ENCODE results near the gene GPC2.
A peak's percentile ranks its signal among the peaks of the same experiment; 100 is the strongest.
"Not testable (repeated sequence)": the region's sequence is repeated elsewhere in the genome, so short reads cannot be mapped to it uniquely, and the experiment has no call there.

Gene GPC2

GRCh38 chr7:100148225-100148558, 29.0 kb downstream of the GPC2 start:
- no peak for DNase-seq
- Mint-ChIP-seq H3K4me3 (peak overlapping the region; percentile 93), H3K27me3 (ENCODE audit: low read depth, poor library complexity) (peaks cover 3% of the 10 kb centered on the region), H3K4me1 (peaks cover 26% of the 10 kb centered on the region), H3K9me3 (no peaks in the 10 kb centered on the region), H3K27ac (peak overlapping the region; percentile 20), H3K36me3 (ENCODE audit: low read depth) (peaks cover 17% of the 10 kb centered on the region)
- no peak for TF ChIP-seq CTCF (IDR thresholded peaks at IDR 0.05)

- Mint-ChIP-seq H3K4me1 (peaks cover 18% of the 10 kb centered on the region), H3K27ac (no peak overlapping the region), H3K9me3 (no peaks in the 10 kb centered on the region), H3K27me3 (ENCODE audit: low read depth, poor library complexity) (peaks cover 3% of the 10 kb centered on the region), H3K36me3 (ENCODE audit: low read depth) (peaks cover 9% of the 10 kb centered on the region), H3K4me3 (no peak overlapping the region)
- DNase-seq = no peak
- no peak for TF ChIP-seq CTCF (IDR thresholded peaks at IDR 0.05)
Observed at GRCh38 chr7:100147278-100147677, 29.9 kb downstream of the GPC2 start.

DNA sequence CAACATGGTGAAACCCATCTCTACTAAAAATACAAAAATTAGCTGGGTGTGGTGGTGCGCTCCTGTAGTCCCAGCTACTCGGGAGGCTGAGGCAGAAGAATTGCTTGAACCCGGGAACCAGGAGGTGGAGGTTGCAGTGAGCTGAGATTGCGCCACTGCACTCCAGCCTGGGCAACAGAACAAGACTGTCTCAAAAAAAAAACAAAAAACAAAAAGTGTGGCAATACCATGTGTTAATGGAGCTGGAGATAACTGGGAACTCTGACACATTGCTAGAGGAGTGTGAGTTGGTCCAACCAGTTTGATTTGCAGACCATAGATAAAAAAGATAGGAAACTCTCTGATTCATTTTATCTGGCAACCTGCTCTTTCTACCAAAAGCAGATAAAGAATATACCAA, 30.8 kb downstream of the GPC2 start:
- not testable (repeated sequence) for DNase-seq; H3K4me3 Mint-ChIP-seq; H3K27me3 Mint-ChIP-seq (ENCODE audit: low read depth, poor library complexity); H3K9me3 Mint-ChIP-seq; H3K36me3 Mint-ChIP-seq (ENCODE audit: low read depth); H3K27ac Mint-ChIP-seq
- peaks cover 17% of the 10 kb centered on the region for H3K4me1 Mint-ChIP-seq

GRCh38 chr7:100142461-100142860, 34.7 kb downstream of the GPC2 start:
- Mint-ChIP-seq H3K4me1 (no peaks in the 10 kb centered on the region), H3K27me3 (ENCODE audit: low read depth, poor library complexity) (peaks cover 13% of the 10 kb centered on the region), H3K36me3 (ENCODE audit: low read depth) (no peaks in the 10 kb centered on the region), H3K27ac (no peak overlapping the region), H3K9me3 (no peaks in the 10 kb centered on the region), H3K4me3 (no peak overlapping the region)
- DNase-seq = no peak
- no peak for TF ChIP-seq CTCF (IDR thresholded peaks at IDR 0.05)

- no peaks in the 10 kb centered on the region for H3K4me1 Mint-ChIP-seq
- no peaks in the 10 kb centered on the region for H3K9me3 Mint-ChIP-seq
- H3K27me3 Mint-ChIP-seq (ENCODE audit: low read depth, poor library complexity) = peaks cover 13% of the 10 kb centered on the region
- DNase-seq = no peak
- H3K36me3 Mint-ChIP-seq (ENCODE audit: low read depth) = no peaks in the 10 kb centered on the region
- no peak overlapping the region for H3K4me3 Mint-ChIP-seq
- TF ChIP-seq CTCF (IDR thresholded peaks at IDR 0.05) = no peak
- no peak overlapping the region for H3K27ac Mint-ChIP-seq
Observed at GRCh38 chr7:100141555-100141949, 35.6 kb downstream of the GPC2 start.

DNA sequence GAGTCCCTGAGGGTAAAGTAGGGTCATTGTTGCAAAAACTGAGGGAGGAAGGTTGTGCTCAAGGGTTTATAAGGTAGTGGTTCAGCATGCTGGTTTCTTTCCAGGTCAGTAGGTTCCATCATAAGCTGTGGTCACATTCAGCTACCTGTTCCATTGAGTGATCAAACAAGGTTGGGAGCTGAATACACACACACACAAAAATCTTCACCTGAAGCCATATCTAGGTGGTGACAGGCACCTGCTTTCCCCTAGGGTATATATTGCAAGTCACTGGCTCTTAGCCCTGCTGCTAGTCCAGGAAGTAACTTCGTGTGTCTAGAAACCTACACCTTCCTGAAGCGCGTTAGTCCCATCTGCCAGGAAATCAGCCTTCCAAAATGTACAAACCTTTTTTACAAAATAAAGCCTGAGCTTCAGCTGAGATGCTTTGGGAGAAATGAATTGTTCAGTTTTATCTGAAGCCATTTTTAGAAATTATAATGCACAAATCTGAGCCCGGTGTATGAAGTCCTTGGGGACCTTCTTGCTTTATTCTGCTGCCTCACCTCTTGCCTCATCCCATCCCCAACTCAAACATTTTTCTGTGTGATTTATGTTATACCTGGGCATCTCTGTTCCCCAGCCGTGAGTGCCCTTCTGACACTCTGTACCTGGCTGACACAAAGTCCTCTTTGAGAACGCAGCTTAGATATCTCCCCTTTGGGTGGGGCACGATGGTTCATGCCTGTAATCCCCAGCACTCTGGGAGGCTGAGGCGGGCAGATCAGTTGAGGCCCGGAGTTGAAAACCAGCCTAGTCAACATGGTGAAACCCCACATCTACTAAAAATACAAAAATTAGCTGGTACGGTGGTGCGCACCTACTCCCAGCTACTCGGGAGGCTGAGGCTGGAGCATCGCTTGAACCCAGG, 39.1 kb downstream of the GPC2 start:
- no peak for TF ChIP-seq CTCF (IDR thresholded peaks at IDR 0.05)
- no peaks in the 10 kb centered on the region for H3K36me3 Mint-ChIP-seq (ENCODE audit: low read depth)
- peaks cover 10% of the 10 kb centered on the region for H3K27me3 Mint-ChIP-seq (ENCODE audit: low read depth, poor library complexity)
- no peak overlapping the region for H3K4me3 Mint-ChIP-seq
- H3K9me3 Mint-ChIP-seq = no peaks in the 10 kb centered on the region
- peaks cover 7% of the 10 kb centered on the region for H3K4me1 Mint-ChIP-seq
- no peak for DNase-seq
- H3K27ac Mint-ChIP-seq = no peak overlapping the region

All from nephron progenitor cell (in vitro differentiated cells).